ENCODE measurements around the gene NCOA6.

DNA sequence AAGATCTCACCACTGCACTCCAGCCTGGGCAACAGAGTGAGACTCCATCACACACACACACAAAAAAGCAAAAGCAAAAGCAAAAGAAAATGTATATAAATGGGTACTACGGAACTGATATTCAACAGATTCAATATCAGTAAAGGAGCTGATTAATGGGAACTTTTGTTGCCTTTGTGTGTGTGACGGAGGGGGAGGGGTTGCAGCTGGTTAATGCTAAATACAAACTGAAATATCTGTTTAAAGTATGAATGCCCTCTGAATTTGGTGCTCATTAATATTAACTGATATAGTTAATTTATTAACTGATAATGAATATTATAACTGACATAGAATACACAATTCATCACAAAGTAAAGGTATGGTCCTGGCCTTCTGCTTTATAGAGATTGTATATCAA is 8.4 kb downstream of the NCOA6 start:
- TF ChIP-seq POLR2A (IDR thresholded peaks at IDR 0.05; ENCODE audit: low read length) (no peak), GATA1 (IDR thresholded peaks at IDR 0.05; ENCODE audit: low read depth, low read length) (no peak)
